HG02884 (cell line): ENCODE measurements around the gene CCSAP.
"Not testable (repeated sequence)": the region's sequence is repeated elsewhere in the genome, so short reads cannot be mapped to it uniquely, and the experiment has no call there.

Source experiments
- ATAC-seq: cut with Tn5 transposase; IDR thresholded peaks from one replicate; pipeline ENCODE4 v1.9.1; 2021; ENCODE audit warnings: mild to moderate bottlenecking, moderate library complexity; ENCODE audit not compliant: unreplicated experiment

Gene CCSAP

GRCh38 chr1:229293528-229294204 is 49.2 kb downstream of the CCSAP start:
- ATAC-seq = no peak

DNA sequence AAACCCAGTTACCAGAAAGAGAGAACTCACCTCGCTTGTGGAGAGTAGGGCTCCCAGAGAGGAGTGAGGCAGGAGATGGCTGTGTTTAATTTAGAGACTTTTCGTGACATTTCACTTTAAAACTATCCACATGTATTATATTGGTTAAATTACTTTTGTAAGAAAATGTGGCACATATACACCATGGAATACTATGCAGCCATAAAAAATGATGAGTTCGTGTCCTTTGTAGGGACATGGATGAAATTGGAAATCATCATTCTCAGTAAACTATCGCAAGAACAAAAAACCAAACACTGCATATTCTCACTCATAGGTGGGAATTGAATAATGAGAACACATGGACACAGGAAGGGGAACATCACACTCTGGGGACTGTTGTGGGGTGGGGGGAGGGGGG is 51.2 kb downstream of the CCSAP start:
- ATAC-seq = not testable (repeated sequence)

GRCh38 chr1:229288516-229288915 is 54.3 kb downstream of the CCSAP start:
- ATAC-seq = no peak

GRCh38 chr1:229287267-229287666 is 55.6 kb downstream of the CCSAP start:
- no peak for ATAC-seq

GRCh38 chr1:229286099-229286766 is 56.6 kb downstream of the CCSAP start:
- no peak for ATAC-seq

DNA sequence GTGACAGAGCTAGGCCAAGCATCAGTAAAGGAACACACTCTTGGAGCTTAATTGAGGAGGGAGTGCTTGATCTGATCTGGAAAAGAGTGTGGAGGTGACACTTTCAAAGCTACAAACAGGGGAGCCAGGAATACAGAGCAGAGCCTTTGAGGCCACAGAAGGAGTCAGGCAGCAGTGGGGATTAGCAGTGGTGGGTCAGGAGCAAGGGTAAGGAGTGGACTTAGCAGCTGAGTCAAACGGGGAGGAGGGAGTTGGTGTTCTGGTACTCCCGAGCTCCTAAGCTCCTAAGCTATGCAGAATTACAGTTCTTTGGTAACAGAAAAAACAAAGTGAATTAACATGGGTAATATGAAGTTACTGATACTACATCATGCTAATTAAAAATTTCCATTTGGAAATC is 57.4 kb downstream of the CCSAP start:
- ATAC-seq = no peak

DNA sequence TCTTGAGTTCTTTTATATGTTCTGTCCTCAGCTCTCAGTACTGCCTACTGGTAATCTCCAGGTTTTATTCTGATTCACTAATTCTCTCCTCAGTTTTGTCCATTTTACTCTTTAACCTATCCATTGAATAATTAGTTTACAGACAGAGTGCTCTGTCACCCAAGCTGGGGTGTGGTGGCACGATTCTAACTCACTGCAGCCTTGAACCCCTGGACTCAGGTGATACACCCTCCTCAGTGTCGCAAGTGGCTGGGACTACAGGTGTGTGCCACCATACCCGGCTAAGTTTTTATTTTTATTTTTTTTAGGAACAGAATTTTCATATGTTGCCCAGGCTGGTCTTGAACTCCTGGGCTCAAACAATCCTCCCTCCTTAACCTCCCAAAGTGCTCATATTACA is 58.0 kb downstream of the CCSAP start:
- ATAC-seq = no peak

DNA sequence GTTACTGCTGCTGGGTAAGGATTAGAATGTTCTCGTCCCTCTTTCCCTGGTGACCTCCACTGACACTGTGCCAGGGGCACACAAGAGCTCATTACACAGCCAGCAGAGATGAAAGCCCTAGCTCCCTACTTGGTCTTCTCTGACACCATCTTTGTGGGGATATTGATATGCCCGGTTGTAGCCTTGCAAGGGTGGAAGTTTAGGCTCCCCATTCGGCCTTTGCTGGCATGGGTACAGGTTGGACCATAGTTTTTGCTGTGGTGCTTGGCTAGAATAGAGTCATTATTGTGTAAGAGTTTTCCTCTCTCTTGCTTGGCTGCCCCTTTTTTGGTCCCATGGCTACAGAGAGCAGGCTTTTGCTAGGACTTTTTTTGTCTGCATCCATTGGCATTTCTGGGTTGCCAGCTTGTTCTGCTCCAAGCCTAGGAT is 59.6 kb downstream of the CCSAP start:
- ATAC-seq = no peak

- ATAC-seq = no peak
Observed at GRCh38 chr1:229282295-229282823, 60.5 kb downstream of the CCSAP start.

- no peak for ATAC-seq
Observed at GRCh38 chr1:229281339-229281926, 61.4 kb downstream of the CCSAP start.

- ATAC-seq = no peak
Observed at GRCh38 chr1:229280921-229281320, 61.9 kb downstream of the CCSAP start.

- no peak for ATAC-seq
Observed at GRCh38 chr1:229280037-229280828, 62.6 kb downstream of the CCSAP start.

DNA sequence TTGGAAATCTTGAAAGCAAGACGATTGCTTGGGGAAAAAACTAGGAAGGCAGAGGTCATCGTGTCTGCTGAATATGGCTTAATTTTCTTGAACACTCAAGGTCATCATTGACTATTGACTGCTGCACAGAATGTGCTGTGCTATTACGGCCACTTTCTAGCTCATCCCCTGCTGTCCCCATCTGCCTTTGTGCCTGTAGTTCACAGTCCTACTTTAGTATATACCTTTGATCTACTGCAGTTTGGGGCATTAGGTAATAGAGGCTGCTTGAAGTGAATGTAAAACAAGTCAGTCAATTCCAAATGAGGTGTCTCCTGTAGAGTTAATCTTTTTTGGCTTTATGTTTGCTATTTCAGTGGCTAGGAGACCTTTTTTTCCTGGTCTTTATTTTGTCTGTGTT is 63.6 kb downstream of the CCSAP start:
- no peak for ATAC-seq

DNA sequence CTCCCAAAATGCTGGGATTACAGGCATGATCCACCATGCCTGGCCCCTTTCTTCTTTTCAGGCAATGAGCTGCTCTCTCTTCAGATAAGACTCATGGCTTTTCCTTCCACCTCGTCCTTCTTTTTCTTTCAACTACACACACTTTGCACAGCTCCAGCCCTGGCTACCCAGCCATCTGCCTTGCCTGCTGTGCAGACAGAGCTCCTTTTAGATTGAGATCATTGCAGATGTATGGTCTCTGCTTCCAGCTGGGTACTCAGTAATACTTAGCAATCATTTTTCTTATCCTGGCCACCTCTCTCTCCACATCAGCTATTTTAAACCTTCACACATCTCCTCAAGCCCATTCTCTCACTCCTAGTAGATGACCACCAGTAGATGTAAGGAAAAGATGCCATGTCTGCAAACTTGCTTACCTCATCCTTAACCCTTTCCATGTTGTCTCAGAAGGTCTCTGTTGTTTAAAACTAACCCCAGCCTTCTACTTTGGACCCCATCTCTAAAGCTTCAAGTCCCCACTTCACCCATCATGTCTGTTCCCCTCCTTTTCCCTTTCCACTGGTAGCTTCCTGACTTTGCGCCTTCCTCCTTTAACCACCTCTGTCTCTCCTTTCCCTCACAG is 64.6 kb downstream of the CCSAP start:
- no peak for ATAC-seq

DNA sequence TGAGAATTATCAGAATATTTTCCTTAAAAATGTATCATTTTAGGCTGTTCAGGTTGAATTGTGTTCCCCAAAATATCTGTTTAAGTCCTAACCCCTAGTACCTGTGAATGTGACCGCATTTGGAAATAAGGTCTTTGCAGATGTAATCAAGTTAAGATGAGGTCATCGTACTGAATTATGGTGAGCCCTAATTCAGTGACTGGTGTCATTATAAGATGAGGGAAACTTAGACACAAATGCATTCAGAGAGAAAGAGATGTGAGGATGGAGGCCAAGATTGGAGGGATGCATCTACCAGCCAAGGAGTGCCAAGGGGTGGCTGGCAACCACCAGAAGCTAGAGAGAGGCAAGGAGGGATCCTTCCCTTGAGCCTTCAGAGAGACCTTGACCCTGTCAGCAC is 67.8 kb downstream of the CCSAP start:
- ATAC-seq = no peak

DNA sequence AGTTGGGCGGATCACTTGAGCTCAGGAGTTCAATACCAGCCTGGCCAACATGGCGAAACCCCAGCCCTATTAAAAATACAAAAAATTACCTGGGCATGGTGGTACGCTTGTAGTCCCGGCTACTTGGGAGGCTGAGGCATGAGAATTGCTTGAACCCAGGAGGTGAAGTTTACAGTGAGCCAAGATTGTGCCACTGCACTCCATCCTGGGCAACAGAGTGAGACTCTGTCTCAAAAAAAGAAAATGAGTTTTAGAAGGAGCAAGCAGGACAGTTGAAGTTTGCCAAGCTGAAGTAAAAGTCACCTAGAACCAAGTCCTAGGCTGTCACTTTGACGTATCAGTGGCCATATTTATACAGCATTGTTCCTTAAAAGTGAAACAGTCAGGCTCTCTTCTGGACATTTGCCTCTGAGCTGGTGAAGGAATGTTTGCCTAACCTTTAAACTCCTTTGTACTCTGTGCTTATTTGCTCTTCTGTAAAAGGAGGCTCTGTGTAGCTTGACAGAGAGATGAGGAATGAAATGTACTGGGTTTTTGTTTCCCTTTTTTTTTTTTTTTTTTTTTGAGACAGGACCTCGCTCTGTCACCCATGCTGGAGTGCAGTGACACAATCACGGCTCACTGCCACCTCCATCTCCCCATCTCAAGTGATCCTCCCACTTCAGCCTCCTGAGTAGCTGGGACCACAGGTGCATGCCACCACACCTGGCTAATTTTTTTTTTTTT is 69.2 kb downstream of the CCSAP start:
- no peak for ATAC-seq

DNA sequence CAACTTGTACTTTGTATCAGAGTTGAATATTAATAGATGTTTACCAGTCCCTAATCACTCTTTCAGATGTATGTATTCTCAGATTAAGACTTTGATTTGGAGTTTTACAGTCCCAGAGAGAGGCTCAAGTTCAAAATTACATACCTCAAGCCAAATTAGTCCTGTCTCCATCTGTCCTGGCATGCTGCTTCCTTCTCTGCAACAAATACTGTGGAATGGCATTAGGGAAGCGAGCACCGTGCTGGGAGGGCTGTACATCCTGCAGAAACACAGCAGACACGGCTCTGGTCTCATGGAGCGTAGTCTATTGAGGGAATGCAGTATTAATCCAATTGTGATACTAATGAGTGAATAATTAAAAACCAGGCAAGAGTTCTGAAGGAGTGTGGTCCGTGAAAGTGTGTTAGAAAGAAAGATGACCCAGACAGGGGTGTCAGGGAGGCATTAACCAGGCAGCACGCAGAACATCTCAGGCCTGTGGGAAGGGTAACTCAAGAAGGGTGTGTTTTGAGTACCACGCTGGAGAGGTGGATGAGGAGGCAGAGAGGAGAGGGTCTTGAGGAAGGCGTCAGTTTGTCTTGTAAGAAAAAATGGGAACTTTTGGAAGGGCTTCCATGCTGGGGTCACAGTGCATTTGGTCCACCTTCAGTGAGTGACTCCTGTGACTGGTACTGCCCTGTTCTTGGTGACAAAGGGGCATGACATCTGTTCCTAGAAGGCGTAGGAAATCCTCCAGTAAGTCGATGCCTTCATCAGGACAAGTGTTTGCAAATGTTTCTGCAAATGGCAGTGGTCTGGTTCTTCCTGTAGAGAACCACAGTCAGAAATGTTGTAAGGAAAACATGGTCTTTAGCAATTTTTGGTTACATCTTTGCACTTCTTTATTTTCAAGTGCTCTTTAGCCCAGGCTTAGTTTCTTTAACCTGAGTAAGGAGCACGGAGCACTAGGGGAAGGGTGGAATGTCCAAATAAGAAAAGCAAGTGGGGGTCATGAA is 70.4 kb downstream of the CCSAP start:
- ATAC-seq = no peak

DNA sequence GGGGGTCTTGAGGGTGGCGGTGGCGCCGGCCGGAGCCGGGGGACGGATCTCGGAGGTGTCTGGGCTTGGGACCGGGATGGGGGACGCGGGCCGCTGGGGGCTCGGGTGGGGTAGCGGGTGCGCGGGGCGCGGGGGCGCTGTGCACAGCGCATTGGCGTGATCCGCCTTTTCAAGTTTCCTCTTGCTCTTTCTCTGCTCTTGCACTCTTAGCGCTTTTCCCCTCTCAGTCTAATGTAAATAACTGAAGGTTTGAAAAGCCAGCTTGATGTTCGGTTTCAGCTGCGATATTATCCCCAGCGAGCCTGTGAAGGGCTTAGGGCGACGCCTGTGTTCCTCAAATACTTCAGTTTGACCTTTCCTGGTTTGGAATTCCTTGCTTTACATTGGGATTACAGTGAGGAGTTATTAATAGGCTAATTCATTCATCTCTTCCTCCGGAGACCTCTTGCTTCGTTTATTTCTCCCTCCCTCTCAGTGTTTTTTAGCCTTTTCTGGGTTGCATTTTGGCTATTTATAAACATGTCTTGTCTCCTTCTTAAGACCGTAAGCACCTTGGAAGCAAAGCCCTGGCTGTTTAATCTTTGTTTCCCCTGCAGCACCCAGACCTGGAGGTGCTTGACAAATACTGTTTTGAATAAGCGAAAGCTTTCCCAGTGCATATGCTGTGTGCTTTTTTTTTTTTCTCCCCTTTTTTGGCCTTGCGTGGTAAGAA is 71.2 kb downstream of the CCSAP start:
- ATAC-seq = peak; percentile 51
